ENCODE data around the gene C10orf120.

Gene C10orf120

GRCh38 chr10:122659651-122660050 is 40.0 kb downstream of the C10orf120 start:
- no peak for DNase-seq

GRCh38 chr10:122659126-122659525 is 40.5 kb downstream of the C10orf120 start:
- no peak for DNase-seq

- DNase-seq: no peak
These were observed 41.1 kb downstream of the C10orf120 start for GRCh38 chr10:122658356-122659049.

- DNase-seq: no peak
These were observed 41.9 kb downstream of the C10orf120 start for GRCh38 chr10:122657729-122658128.

- DNase-seq: no peak
These were observed 42.4 kb downstream of the C10orf120 start for GRCh38 chr10:122657255-122657654.

GRCh38 chr10:122656741-122657140 is 42.9 kb downstream of the C10orf120 start:
- DNase-seq: no peak

- no peak for DNase-seq
These were observed 43.3 kb downstream of the C10orf120 start for GRCh38 chr10:122656308-122656705.

- no peak for DNase-seq
These were observed 43.9 kb downstream of the C10orf120 start for GRCh38 chr10:122655524-122656307.

- DNase-seq: no peak
These were observed 49.3 kb downstream of the C10orf120 start for GRCh38 chr10:122650331-122650730.

- no peak for DNase-seq
These were observed 49.7 kb downstream of the C10orf120 start for GRCh38 chr10:122649903-122650302.

- DNase-seq: peak; percentile 8 to 10
These were observed 50.8 kb downstream of the C10orf120 start for GRCh38 chr10:122648599-122649428.
